CD4-positive, alpha-beta T cell treated with Interferon gamma for 1 hour (primary cell): ENCODE results near the gene MCL1.

Experiments
- DNase-seq: peaks from one replicate; pipeline ENCODE4 v3.0.0-alpha.2; 2020

MCL1 gene

GRCh38 chr1:150536836-150537731 is 42.3 kb downstream of the MCL1 start:
- no peak for DNase-seq

- no peak for DNase-seq
Measured at GRCh38 chr1:150535511-150536287, 43.7 kb downstream of the MCL1 start.

GRCh38 chr1:150534002-150534401 is 45.4 kb downstream of the MCL1 start:
- no peak for DNase-seq

GRCh38 chr1:150532860-150533259 is 46.5 kb downstream of the MCL1 start:
- DNase-seq, result no peak

GRCh38 chr1:150530491-150531159 is 48.8 kb downstream of the MCL1 start:
- no peak for DNase-seq

GRCh38 chr1:150529017-150529416 is 50.4 kb downstream of the MCL1 start:
- DNase-seq, result no peak

GRCh38 chr1:150528196-150528595 is 51.2 kb downstream of the MCL1 start:
- DNase-seq, result no peak

- DNase-seq, result no peak
Measured at GRCh38 chr1:150525348-150525747, 54.1 kb downstream of the MCL1 start.
